DMS 273 (cell line): ENCODE results near the gene FTH1.
"Not testable (repeated sequence)": the region's sequence is repeated elsewhere in the genome, so short reads cannot be mapped to it uniquely, and the experiment has no call there.

ENCODE experiments used
- DNase-seq: peaks from one replicate; lab custom pipeline; 2025; ENCODE audit not compliant: unreplicated experiment; lab: John Stamatoyannopoulos, UW

The FTH1 gene

DNA sequence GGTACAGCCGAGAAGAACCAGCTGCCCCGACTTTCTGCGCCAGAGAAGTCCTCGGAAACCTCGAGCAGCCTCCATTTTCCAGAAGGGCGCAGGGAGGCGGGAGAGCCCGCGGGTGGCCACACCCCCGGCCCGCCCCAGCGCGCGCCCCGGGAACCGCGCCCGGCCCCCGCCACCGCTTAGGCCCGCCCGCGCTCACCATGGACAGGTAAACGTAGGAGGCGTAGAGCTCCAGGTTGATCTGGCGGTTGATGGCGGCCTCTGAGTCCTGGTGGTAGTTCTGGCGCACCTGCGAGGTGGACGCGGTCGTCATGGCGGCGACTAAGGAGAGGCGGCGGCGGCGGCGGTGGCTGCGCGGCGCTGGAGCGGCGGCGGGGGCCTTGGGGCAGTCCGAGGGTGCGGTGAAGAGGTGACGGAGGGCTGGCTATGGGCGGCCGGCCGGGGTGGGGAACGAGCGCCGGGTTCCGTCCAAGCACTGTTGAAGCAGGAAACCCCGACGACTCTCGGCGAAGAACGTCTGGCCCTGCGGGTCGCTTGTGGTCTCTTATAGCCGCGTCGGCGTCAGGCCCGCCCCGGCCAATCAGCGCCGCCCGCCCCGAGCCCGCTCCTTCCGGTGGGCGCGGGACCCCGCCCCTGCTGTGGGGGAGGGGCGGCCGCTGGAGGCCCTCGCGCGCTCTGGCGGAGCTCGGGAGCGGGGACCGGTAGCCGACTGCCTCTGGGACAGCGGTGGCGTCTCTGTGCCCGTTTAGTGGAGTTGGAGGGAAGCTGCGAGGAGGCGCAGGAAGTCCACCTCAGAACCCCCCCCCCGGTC is at the start of gene FTH1:
FTH1 (minus strand) TSS at position 519 of the 808 bp plus-strand sequence; CDS start at position 310, 209 bp downstream.
- DNase-seq, result peak; percentile 93

DNA sequence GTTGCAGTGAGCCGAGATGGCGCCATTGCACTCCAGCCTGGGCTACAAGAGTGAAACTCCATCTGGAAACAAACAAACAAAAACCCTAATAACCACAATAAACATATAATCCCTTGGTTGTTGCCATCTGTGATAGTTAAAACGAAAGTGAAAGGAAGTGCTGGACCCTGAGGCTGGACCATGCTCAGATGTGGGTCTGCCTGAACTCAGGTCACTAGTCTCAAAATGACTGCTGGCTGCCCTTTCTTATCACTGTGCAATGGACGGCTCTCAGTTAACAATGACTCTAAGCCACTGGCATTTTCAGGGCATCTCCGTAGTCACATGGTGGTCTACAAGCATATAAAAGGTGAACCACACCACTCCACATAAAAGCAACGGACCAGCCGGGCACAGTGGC is 48.2 kb upstream of the FTH1 start:
- no peak for DNase-seq

DNA sequence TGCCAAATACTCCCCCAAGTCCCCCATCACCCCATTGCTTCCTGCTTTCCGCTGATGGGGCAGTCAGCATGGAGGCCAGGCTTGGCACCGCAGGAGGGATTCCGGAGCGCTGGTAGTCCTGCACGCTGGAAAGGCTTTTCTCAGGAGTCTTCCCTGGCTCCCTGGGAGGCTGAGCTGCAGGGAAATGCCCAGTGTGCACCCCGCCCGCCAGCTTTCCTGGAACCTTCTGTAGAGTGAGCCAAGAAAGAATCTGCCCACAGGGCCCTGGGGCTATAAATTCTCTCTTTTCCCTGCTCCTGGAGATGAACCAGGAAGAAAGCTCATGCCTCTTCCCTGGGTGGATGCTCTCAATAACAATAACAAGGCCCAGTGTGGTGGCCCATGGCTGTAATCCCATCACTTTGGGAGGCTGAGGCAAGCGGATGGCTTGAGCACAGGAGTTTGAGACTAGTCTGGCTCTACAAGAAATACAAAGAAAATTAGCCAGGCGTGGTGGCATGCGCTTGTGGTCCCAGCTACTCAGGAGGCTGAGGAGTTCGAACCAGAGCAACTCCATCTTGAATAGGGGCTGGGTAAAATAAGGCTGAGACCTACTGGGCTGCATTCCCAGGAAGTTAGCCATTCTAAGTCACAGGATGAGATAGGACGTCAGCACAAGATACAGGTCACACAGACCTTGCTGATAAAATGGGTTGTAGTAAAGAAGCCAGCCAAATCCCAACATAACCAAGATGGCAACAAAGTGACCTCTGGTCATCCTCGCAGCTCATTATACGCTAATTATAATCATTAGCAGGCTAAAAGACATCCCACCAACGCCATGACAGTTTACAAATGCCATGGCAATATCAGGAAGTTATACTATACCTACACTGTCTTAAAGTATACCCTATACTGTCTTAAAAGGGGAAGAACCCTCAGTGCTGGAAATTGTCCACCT is 46.4 kb upstream of the FTH1 start:
- no peak for DNase-seq

DNA sequence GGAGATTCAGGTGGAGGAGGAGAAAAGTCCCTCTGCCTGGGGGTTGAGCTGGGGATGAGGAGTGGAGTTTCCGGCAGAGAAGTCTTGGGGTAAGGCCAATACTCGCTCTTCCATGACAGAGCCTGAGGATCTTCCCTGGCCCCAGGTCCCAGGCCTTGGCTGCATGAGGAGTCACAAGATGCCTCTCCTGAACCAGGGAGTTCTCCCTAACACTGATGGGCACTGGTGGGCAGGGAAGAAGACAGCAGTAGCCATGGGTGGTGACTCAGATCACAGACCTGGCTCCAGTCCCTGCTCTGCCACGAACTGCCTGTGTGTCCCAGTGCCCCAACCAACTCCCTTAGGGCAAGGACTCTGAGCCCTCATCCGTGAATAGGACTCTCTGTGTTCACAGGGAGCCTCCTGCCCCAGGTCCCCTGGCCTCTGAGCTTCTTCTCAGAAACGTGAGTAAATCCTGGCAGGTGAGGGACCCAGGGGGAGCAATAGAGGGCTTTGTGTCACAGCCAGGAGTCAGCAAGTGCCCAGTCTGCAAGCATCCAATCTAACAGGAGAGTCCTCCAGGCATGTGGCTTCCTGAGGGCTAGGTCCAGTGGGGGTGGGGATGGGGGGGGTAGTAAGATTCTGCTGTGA is 45.5 kb upstream of the FTH1 start:
- no peak for DNase-seq

DNA sequence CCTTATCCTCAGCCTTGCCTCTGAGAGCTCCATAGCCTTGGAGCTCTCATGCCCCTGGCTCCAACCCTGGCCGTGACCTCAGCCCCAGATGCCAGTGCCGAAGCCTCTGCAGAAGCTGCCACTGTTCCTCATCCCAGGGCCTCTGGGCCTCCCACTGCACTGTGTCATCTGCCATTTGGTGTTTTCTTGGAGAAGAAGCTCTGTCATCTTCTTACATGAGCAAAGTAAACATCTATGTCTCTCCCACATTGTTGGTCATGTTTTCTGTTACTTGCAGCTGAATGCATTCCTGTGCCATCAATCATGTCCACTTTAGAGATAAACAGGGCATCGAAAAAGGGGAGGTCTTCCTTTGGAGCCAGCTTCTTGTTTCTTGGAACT is 45.0 kb upstream of the FTH1 start:
- no peak for DNase-seq

DNA sequence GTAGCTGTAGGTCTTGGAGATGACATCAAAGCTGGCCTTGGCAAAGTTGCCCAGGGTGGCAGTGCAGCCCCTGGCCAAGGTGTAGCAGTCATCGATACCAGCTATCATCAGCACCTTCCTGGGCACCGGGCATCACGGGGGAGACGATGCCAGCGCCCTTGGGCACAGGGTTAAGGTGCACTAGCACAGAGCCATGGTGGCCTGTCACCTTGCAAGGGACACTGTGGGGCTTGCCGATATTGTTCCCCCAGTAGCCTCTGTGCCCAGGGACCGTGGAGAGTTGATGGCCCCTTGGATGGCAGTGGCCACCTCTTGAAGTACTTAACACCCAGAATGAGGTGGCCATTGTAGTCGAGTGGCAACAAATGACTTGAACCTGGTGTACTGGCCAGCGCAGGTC is 44.4 kb upstream of the FTH1 start:
- no peak for DNase-seq

DNA sequence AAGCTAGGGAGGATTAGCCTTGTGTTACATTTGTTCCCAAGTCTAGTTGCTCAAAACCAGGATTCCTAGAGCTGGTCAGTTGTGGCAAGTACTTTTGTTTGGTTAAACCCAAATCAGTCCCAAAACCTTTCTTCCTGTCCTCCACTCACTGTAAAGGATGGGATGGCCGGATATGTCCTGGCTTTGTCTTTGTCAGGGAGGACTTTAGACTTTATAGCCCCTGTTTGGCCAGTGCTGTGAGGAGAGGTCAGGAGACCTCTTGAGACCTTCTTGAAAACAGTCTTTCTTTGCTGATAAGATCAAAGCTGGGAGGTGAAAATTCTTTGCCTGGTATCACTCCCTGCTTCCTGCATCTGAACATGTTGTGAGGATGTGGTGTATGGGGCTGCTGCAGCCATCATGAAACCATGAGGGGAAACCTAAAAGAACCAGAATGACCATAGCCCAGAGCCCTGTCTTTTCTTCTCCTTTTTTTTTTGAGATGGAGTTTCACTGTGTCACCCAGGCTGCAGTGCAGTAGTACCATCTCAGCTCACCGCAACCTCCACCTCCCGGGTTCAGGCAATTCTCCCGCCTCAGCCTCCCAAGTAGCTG is 43.6 kb upstream of the FTH1 start:
- DNase-seq, result no peak

DNA sequence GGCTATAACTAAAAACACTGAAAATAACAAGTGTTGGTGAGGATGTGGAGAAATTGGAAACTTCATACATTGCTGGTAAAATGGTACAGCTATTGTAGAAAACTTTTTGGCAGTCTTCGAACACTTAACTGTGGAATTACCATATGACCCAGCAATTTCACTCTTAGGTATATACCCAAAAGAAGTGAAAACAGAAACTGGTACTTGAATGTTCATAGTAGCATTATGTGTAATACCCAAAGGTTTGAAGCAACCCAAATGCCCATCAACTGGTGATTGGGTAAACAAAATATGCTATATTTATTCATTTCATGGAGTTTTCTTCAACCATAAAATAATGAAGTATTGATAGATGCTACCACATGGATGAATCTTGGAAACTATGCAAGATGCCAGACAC is 40.8 kb upstream of the FTH1 start:
- no peak for DNase-seq

DNA sequence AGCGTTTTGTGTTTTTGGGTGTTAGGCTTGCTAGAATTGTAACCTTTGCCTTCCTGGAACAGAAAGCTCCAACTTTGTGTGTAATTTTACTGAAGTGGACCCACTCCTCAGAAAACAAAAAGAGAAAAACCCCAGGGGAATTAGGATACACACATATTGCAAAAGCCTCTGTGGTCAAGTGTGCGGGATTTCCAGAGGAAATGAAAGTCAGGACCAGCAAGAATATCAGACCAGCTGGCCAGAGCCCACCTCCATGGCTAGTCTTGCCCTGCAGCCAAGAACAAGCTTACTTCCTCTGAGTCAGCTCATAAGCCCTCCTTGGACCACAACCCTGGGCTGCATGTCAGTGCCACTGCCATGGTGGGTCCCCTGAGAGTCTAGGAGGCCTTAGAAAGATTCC is 37.0 kb upstream of the FTH1 start:
- DNase-seq, result no peak

DNA sequence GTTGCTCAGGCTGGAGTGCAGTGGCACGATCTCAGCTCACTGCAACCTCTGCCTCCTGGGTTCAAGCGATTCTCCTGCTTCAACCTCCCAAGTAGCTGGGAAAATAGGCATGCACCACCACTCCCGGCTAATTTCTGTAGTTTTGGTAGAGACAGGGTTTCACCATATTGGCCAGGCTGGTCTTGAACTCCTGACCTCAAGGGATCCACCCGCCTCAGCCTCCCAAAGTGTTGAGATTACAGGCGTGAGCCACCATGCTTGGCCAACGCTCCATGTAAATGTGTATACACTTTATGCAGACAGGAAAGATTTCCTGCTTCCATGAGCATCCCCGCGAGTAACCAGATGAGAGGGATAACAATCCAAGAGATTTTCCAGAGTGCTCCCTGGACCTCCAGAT is 34.8 kb upstream of the FTH1 start:
- not testable (repeated sequence) for DNase-seq

DNA sequence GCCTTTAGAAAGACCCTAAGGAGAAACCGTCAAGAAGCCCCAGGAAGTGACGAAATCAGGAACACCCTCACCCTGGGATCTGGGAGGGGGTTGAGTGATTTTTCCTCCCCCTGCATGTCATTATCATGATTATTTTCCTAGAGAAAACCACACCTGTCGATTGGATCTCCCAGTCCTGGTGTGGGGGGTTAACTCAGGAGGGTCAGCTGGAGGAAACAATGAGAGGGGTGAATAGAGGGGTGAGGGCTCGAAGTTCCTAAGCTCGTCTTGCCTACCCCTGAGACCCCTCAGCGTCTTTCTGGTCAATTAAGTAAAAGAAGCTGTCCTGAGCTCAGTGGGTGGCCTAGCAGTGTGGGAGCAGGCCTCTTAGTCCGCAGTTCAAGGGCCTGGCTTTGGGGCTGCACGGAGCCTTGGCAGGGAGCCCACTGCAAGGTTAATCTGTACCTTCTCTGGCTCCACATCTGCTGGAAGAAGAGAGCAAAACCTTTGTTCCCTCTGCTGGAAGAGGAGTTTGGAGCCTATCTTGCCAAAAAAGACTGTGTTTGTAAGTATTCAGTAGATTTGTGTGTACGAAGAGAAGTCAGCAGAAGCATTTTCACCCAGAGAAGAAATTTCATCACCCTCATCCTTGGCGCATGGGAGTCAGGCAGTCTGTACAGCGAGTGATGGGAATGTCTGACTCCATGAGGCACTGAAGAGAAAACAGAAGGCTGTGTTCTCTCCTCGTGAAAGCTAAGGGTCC is 34.2 kb upstream of the FTH1 start:
- peak; percentile 30 for DNase-seq

DNA sequence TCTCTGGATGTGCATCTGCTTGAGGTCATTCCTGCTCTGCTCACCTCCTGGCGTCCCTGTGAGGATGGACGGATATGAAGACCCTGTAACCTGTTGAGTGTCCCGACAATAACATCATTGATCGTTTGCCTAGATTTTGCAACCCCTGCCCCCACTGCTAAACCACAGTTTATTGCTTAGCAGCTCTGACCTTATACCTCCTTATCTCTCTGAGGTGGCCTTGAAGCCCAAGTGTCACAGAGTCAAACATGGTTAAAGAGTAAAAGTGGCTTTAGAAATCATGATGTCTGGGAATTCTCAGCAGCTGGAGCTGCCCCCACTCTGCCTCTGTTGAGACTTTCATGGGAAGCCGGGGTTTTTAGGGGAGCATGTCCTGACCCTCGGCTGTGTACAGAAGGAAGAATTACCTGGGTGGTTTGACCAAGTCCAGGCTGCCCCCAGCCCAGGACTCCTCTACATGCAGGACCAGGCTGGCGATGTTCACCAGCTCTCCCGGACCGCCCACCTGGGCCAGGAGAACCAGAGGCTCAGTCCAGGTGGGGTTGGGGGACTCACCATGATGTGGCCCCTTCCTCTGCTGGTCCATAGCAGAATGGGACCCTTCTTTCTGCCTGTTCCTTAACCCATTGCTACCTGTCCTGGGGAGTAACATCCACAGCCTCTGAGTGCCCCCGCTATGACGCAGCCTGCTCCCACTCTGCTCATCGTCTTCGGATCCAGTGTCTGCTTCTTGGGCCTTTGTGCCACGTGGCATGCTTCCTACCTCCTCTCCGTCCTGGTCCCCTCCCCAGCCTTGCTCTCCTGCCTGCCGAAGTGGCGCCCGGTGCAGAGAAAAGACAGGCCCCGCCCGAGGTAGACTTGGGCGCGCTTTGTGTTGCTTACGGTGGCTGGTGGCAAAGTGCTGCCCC is 33.4 kb upstream of the FTH1 start:
- no peak for DNase-seq

DNA sequence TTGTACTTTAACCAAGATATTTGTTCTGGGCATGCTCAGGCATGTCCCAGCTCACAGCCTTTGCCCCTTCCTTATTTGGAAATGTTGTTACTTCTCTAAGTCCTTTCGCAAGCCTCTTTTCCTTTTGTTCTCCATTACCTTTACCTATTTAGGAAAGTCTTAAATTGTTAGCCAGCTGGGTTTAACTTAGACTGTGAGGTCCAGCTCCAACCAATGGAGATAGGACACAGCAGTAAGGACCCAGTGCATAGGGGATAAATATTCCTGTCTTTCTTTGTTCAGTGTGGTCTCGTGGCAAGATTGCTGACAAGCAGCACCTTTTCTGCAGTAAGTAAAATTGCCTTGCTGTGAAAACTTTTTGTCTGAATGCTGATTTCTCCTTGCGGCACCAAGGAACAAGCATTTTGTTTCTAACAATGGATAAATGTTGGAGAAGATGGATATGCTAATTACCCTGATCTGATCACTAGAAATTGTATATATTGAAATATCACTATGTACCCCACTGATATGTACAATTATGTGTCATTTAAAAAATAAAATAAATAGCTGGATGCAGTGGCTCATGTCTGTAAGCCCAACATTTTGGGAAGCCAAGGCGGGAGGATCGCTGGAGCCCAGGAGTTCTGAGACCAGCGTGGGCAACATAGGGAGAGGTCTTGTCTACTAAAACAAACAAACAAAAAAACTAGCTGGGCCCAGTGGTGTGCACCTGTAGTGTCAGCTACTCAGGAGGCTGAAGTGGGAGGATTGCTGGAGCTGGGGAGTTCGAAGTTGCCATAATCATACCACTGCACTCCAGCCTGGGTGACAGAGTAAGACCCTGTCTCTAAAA is 31.9 kb upstream of the FTH1 start:
- no peak for DNase-seq

DNA sequence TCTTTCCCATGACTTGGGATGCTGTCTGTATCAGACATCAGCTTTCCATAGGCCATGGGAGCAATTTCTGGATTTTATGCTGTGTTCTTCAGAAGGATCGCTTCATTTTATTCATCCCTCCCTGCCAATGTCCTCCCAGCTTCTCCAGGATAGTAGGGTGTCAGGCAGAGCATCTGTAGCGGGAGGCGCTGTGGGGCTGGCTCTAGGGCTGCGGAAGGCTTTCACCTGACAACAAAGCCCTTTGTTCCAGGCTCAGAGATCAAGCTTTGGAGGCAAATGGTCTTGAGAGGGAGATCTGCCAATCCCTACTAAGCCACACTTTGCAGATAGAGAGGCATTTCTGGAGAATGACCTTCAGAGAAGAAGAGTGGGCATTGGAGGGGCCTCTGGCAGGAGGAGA is 29.5 kb upstream of the FTH1 start:
- no peak for DNase-seq

DNA sequence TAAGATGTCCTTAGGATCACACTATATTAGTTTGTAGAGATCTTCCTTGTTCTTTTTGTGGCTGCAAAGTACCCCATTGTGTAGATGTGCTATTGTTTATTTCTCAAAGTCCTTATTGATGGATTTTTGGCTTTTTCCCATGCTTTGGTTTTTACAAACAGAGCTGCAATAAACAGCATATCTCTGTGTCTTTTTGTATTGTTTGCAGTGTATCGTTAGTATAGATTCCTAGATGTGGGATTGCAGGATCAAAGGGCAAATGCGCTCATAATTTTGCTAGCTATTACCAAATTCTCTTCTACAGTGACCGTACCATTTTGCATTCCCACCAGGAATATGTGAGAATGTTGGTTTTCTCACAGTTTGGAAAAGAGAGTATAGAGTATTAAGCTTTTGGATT is 27.5 kb upstream of the FTH1 start:
- no peak for DNase-seq

DNA sequence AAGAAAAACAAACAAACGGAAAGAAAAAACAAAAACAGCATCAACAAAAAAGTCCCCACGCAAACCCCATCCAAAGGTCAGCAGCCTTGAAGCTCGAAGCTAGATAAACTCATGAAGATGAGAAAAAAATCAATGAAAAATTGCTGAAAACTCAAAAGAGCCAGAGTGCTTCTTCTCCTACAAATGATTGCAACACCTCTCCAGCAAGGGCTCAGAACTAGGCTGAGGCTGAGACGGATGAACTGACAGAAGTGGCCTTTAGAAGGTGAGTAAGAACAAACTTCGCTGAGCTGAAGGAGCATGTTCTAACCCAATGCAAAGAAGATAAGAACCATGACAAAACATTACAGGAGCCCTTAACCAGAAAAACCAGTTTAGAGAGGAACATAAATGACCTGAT is 18.4 kb upstream of the FTH1 start:
- DNase-seq, result no peak

DNA sequence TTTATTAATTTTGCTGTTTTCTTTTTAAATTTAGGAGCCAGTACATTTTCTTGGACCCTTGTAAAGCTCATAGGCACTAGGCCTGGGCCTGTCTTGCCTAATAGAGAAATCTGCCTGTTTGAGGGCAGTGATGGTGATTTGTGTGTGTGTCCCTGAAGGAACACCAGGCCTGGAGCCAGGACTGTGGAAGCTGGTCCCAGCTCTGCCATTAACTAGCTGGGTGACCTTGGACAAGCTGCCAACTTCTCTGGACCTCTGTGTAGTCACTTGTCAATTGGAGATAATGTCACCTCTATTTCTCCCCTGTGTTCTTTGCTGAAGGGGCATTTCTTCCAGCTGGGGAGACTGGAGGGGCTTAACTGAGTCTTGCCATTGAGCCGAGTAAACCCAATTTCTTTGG is 16.0 kb upstream of the FTH1 start:
- no peak for DNase-seq

DNA sequence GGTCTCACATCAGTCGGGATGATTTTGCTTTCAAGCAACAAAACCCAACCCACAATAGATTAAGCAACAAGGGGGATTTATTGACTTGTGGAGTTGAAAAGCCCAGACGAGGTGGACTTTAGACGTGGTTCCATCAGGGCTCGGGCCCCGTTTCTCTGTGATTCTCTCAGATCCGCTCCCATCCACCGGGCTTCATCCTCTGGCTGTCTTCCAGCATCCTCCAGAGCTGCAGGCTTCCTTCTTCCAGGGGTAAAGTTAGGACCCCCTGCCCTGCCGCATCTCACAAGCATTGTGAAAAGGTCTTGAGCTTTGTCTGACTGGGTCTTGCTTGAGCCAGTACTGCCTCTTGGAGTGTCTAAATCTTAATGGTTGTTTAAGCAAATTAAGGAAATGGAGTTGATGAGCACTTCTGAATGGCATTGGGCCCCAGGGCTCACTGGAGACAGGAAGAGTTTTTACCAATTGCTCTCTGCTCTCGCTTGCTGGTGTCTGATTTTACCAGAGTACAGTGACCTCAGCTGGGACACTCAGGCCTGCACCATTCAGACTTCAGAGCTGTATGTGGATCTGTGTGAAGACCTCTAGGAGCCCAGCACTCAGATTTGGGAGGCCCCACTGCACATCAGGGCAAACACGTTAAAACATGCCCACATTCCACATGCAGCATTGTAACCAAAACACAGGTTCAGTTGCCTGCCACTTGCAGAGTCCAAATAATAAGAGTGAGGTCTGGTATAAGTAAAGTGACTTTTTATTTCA is 13.5 kb upstream of the FTH1 start:
- no peak for DNase-seq
